GM21390 (cell line): ENCODE measurements around the gene C1orf116.

Experiments used
- ATAC-seq: cut with Tn5 transposase; IDR thresholded peaks from one replicate; pipeline ENCODE4 v1.9.1; 2021; ENCODE audit not compliant: unreplicated experiment

C1orf116 gene

GRCh38 chr1:207032528-207033017 is at the start of gene C1orf116:
Gene C1orf116, minus strand, starts transcription at chr1:207032756. Its CDS starts 5,158 bp downstream, at chr1:207027598.
- no peak for ATAC-seq

GRCh38 chr1:207081806-207082205 is 49.2 kb upstream of the C1orf116 start:
- ATAC-seq = no peak

- ATAC-seq = no peak
Measured at GRCh38 chr1:207081088-207081487, 48.5 kb upstream of the C1orf116 start.

- ATAC-seq = no peak
Measured at GRCh38 chr1:207079706-207080241, 47.2 kb upstream of the C1orf116 start.

- ATAC-seq = no peak
Measured at GRCh38 chr1:207078578-207079132, 46.1 kb upstream of the C1orf116 start.

- no peak for ATAC-seq
Measured at GRCh38 chr1:207077470-207078377, 45.2 kb upstream of the C1orf116 start.

- no peak for ATAC-seq
Measured at GRCh38 chr1:207077012-207077411, 44.5 kb upstream of the C1orf116 start.

GRCh38 chr1:207076181-207076955 is 43.8 kb upstream of the C1orf116 start:
- ATAC-seq = no peak

GRCh38 chr1:207073906-207074820 is 41.6 kb upstream of the C1orf116 start:
- ATAC-seq = no peak

GRCh38 chr1:207072233-207072632 is 39.7 kb upstream of the C1orf116 start:
- ATAC-seq = no peak

- no peak for ATAC-seq
Measured at GRCh38 chr1:207071426-207071825, 38.9 kb upstream of the C1orf116 start.

GRCh38 chr1:207070811-207071210 is 38.3 kb upstream of the C1orf116 start:
- no peak for ATAC-seq

- ATAC-seq = no peak
Measured at GRCh38 chr1:207069858-207070506, 37.4 kb upstream of the C1orf116 start.

GRCh38 chr1:207069061-207069460 is 36.5 kb upstream of the C1orf116 start:
- no peak for ATAC-seq

GRCh38 chr1:207067665-207068064 is 35.1 kb upstream of the C1orf116 start:
- no peak for ATAC-seq

- ATAC-seq = no peak
Measured at GRCh38 chr1:207067185-207067584, 34.6 kb upstream of the C1orf116 start.

GRCh38 chr1:207064561-207064960 is 32.0 kb upstream of the C1orf116 start:
- ATAC-seq = no peak

GRCh38 chr1:207063014-207063413 is 30.5 kb upstream of the C1orf116 start:
- ATAC-seq = no peak

- no peak for ATAC-seq
Measured at GRCh38 chr1:207062058-207062457, 29.5 kb upstream of the C1orf116 start.

GRCh38 chr1:207060596-207060995 is 28.0 kb upstream of the C1orf116 start:
- ATAC-seq = no peak
